ENCODE measurements around the gene SULT1C3.

DNA sequence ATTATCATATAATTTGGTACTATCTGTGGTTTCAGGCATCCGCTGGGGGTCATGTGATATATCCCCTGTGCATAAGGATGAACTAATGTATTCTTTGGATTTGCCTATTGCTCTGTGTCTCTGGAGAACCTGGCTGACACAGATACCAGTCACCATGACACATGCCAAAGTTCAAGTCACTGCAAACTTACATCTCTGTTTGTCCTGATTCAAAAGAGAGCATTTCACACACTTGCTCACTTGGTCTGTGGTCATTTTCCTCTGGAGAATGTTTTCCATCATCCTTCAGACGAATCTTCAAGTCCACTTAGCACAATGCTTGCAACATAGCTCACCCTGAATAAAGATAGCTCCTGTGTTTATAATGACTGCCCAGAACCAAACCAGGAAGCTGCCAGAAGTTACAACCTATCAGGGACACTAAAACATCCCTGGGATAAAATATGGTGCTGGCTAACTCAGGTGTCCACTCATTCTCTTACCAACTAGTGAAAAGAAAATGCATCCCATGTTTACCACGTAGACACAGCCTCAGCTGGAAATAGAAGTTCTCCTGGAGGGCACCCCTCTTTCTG, 18.1 kb downstream of the SULT1C3 start:
- TF ChIP-seq, protein P1, sequence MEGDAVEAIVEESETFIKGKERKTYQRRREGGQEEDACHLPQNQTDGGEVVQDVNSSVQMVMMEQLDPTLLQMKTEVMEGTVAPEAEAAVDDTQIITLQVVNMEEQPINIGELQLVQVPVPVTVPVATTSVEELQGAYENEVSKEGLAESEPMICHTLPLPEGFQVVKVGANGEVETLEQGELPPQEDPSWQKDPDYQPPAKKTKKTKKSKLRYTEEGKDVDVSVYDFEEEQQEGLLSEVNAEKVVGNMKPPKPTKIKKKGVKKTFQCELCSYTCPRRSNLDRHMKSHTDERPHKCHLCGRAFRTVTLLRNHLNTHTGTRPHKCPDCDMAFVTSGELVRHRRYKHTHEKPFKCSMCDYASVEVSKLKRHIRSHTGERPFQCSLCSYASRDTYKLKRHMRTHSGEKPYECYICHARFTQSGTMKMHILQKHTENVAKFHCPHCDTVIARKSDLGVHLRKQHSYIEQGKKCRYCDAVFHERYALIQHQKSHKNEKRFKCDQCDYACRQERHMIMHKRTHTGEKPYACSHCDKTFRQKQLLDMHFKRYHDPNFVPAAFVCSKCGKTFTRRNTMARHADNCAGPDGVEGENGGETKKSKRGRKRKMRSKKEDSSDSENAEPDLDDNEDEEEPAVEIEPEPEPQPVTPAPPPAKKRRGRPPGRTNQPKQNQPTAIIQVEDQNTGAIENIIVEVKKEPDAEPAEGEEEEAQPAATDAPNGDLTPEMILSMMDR (IDR thresholded peaks at IDR 0.05): no peak
- no peak for TF ChIP-seq POLR2AphosphoS5 (IDR thresholded peaks at IDR 0.05)
- TF ChIP-seq POLR2A (IDR thresholded peaks at IDR 0.05): no peak
